ENCODE results near the gene LCN2.

Gene LCN2

DNA sequence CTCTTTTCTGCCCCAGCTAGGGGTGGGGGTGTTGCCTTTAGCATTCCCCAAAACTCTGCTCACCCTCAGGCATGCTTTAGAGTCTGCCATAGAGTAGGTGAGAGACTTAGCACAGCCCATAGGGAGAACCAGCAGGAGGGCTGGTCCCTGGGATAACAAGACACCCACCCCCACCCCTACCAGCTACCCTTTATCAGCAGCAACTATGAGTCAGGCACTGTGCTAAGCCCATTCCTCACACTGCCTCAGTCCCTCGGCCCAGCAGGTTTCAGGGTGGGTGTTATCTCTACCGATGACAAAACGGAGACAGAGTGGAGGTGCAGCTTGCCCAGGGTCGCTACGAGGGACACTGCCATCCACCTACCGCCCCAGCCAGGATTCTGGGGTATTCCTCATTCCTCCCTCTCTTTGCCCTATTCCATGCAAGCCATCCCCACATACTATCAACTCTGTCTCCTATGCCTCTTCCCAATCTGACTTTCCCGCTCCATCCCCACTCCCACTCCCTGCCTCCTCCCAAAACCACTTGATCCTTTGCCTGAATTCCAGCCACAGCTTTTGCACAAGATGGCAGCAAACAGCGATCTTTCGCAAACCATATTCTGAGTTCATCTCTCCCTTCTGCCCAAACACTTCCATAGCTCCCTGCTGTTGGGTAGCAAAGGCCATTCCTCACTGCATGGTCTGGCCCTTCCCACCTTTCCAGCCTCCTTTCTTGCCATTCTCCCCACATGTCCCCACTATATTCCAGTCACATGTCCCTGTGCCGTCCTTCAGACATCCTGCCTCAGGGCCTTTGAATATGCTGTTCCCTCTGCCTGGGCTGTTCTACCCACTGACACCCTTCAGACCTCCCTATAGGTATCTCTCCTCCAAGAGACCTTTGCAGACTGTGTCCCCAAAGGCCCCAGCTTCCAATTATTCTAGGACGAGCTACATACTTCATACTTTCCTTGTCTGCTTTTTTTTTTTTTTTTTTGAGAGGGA lies 37.0 kb downstream of the LCN2 start:
- Histone ChIP-seq H3K36me3 (replicated peaks; ENCODE audit: insufficient read depth, low read length) (no peaks in the 10 kb centered on the region), H3K9ac (ENCODE audit: low read length) (no peak overlapping the region), H3K9me3 (replicated peaks; ENCODE audit: insufficient read depth, low read length) (no peaks in the 10 kb centered on the region), H3K9me2 (replicated peaks; ENCODE audit: insufficient read depth, low read length) (no peaks in the 10 kb centered on the region), H3K4me3 (ENCODE audit: low read length) (no peak overlapping the region), H4K20me1 (ENCODE audit: insufficient read depth, low read length) (no peaks in the 10 kb centered on the region), H3K4me2 (ENCODE audit: low read depth, low read length) (no peak overlapping the region), H3K79me2 (ENCODE audit: low read length) (peaks cover 17% of the 10 kb centered on the region), H3K27ac (ENCODE audit: low read length) (no peak overlapping the region), H3K4me1 (ENCODE audit: low read length) (peaks cover 6% of the 10 kb centered on the region; the same call in 1 of the 2 replicates), H3F3A (ENCODE audit: insufficient read depth, low read length) (no peaks in the 10 kb centered on the region), H2AFZ (ENCODE audit: low read length) (no peak overlapping the region), H3K27me3 (replicated peaks; ENCODE audit: insufficient read depth, low read length) (no peaks in the 10 kb centered on the region)
- TF ChIP-seq EZH2 (optimal IDR thresholded peaks at IDR 0.05; ENCODE audit: low read depth, low read length) (no peak), EZH2phosphoT487 (IDR thresholded peaks at IDR 0.05; ENCODE audit: low read length) (no peak)
- TF ChIP-seq, protein P1, sequence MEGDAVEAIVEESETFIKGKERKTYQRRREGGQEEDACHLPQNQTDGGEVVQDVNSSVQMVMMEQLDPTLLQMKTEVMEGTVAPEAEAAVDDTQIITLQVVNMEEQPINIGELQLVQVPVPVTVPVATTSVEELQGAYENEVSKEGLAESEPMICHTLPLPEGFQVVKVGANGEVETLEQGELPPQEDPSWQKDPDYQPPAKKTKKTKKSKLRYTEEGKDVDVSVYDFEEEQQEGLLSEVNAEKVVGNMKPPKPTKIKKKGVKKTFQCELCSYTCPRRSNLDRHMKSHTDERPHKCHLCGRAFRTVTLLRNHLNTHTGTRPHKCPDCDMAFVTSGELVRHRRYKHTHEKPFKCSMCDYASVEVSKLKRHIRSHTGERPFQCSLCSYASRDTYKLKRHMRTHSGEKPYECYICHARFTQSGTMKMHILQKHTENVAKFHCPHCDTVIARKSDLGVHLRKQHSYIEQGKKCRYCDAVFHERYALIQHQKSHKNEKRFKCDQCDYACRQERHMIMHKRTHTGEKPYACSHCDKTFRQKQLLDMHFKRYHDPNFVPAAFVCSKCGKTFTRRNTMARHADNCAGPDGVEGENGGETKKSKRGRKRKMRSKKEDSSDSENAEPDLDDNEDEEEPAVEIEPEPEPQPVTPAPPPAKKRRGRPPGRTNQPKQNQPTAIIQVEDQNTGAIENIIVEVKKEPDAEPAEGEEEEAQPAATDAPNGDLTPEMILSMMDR (IDR thresholded peaks at IDR 0.05; ENCODE audit: low read length), result no peak
- no peak for DNase-seq

DNA sequence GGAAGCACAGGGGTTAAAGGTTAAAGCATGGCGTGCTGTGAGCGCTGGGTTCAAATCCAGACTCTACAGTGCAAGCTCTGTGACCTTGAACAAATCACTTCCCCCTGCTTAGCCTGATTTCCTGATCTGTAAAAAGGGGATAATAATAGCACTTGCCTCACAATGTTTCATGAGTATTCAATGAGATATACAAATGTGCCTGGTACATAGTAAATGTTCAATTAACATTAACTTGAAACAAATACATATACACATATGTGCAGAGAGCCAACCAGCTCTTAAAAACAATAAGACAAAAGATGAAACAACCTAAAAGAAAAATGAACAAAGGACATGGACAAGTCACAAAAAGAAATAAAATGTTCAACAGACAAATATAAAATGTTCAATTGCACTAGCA lies 38.1 kb downstream of the LCN2 start:
- no peak overlapping the region for H2AFZ ChIP-seq (ENCODE audit: low read length)
- H3K9ac ChIP-seq (ENCODE audit: low read length), result no peak overlapping the region
- 0 out of 2 replicates have a peak, but pooled peaks cover 4% of the 10 kb centered on the region for H3F3A ChIP-seq (ENCODE audit: insufficient read depth, low read length)
- H3K36me3 ChIP-seq (replicated peaks; ENCODE audit: insufficient read depth, low read length), result no peaks in the 10 kb centered on the region
- H3K27me3 ChIP-seq (replicated peaks; ENCODE audit: insufficient read depth, low read length), result no peaks in the 10 kb centered on the region
- no peak overlapping the region for H3K4me2 ChIP-seq (ENCODE audit: low read depth, low read length)
- H4K20me1 ChIP-seq (ENCODE audit: insufficient read depth, low read length), result no peaks in the 10 kb centered on the region
- no peak for DNase-seq
- peaks cover 6% of the 10 kb centered on the region; the same call in 1 of the 2 replicates for H3K4me1 ChIP-seq (ENCODE audit: low read length)
- H3K9me3 ChIP-seq (replicated peaks; ENCODE audit: insufficient read depth, low read length), result no peaks in the 10 kb centered on the region
- no peaks in the 10 kb centered on the region for H3K9me2 ChIP-seq (replicated peaks; ENCODE audit: insufficient read depth, low read length)
- no peak overlapping the region for H3K27ac ChIP-seq (ENCODE audit: low read length)
- TF ChIP-seq EZH2 (optimal IDR thresholded peaks at IDR 0.05; ENCODE audit: low read depth, low read length) (no peak), EZH2phosphoT487 (IDR thresholded peaks at IDR 0.05; ENCODE audit: low read length) (no peak)
- TF ChIP-seq, protein P1 (IDR thresholded peaks at IDR 0.05; ENCODE audit: low read length), result no peak
- H3K4me3 ChIP-seq (ENCODE audit: low read length), result no peak overlapping the region
- peaks cover 17% of the 10 kb centered on the region for H3K79me2 ChIP-seq (ENCODE audit: low read length)

DNA sequence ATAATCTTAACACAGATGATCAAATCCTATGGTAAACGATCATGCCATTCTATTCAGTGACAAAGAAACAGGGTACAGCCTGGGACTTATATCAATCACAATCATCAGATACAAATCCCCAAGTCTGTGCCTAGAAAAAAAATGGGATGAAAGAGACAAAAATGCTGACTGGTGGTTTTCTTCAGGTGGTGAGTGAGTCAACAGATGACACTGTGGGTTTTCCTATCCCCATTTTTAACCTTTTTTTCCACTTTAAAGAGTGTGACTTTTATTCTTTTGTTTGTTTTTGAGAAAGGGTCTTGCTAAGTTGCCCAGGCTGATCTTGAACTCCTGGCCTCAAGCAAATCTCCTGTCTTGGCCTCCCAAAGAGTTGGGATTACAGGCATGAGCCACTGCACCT lies 39.0 kb downstream of the LCN2 start:
- peaks cover 17% of the 10 kb centered on the region for H3K79me2 ChIP-seq (ENCODE audit: low read length)
- no peak for DNase-seq
- H3K9me3 ChIP-seq (replicated peaks; ENCODE audit: insufficient read depth, low read length), result no peaks in the 10 kb centered on the region
- H3K9ac ChIP-seq (ENCODE audit: low read length), result no peak overlapping the region
- H3K4me2 ChIP-seq (ENCODE audit: low read depth, low read length), result no peak overlapping the region
- no peaks in the 10 kb centered on the region for H3K36me3 ChIP-seq (replicated peaks; ENCODE audit: insufficient read depth, low read length)
- H3K27ac ChIP-seq (ENCODE audit: low read length), result no peak overlapping the region
- H3K9me2 ChIP-seq (replicated peaks; ENCODE audit: insufficient read depth, low read length), result no peaks in the 10 kb centered on the region
- TF ChIP-seq EZH2 (optimal IDR thresholded peaks at IDR 0.05; ENCODE audit: low read depth, low read length), result no peak
- TF ChIP-seq EZH2phosphoT487 (IDR thresholded peaks at IDR 0.05; ENCODE audit: low read length), result no peak
- TF ChIP-seq, protein P1 (IDR thresholded peaks at IDR 0.05; ENCODE audit: low read length), result no peak
- peaks cover 6% of the 10 kb centered on the region; the same call in 1 of the 2 replicates for H3K4me1 ChIP-seq (ENCODE audit: low read length)
- no peak overlapping the region for H2AFZ ChIP-seq (ENCODE audit: low read length)
- H3F3A ChIP-seq (ENCODE audit: insufficient read depth, low read length), result 0 out of 2 replicates have a peak, but pooled peaks cover 4% of the 10 kb centered on the region
- no peaks in the 10 kb centered on the region for H4K20me1 ChIP-seq (ENCODE audit: insufficient read depth, low read length)
- no peaks in the 10 kb centered on the region for H3K27me3 ChIP-seq (replicated peaks; ENCODE audit: insufficient read depth, low read length)
- H3K4me3 ChIP-seq (ENCODE audit: low read length), result no peak overlapping the region
